Caco-2 (cell line): ENCODE data around the gene GAS7. TPM values are rescaled to one million over a fixed set of nuclear protein-coding genes. Genes with fewer than 3 reads are reported as not detected.

Experiments
- BruUV-seq: library from RNA; stranded (reverse); fragments of 400-500 nt; replicated peaks from 2 replicates; lab custom pipeline; 2021; lab: Mats Ljungman, UMichigan
- CTCF ChIA-PET: fragments of 300-600 bp; sonication (Branson Sonifier 250); formaldehyde crosslinking; loops from one replicate; lab custom pipeline; 2022; ENCODE audit warnings: antibody characterized with exemption; lab: Charles Lee
- POLR2A ChIA-PET: fragments of 300-600 bp; sonication (Branson Sonifier 250); formaldehyde crosslinking; loops from one replicate; lab custom pipeline; 2022; ENCODE audit warnings: antibody characterized with exemption; lab: Charles Lee
- DNase-seq, 2 experiments: peaks; one replicate each; pipeline versions ENCODE4 v3.0.0 to v3.0.0-alpha.2; 2020 to 2022
- H3K27me3 ChIP-seq: replicated peaks from 2 replicates; pipeline ENCODE4 v1.6.0; 2011; ENCODE audit warnings: low read length; ENCODE audit not compliant: control insufficient read depth, insufficient read depth
- H3K36me3 ChIP-seq: 2 replicates; pipeline ENCODE4 v1.5.1; 2011; ENCODE audit warnings: low read length; ENCODE audit not compliant: control insufficient read depth, insufficient read depth
- H3K4me1 ChIP-seq: fragments of 250-450 bp; sonication (Bioruptor Pico); 2 replicates; pipeline ENCODE4 v1.5.1; 2020; ENCODE audit warnings: mild to moderate bottlenecking
- H3K4me3 ChIP-seq: 2 replicates; pipeline ENCODE4 v1.5.1; 2011; ENCODE audit warnings: low read depth, mild to moderate bottlenecking, control low read depth, low read length
- H3K9me3 ChIP-seq: fragments of 250-450 bp; sonication (Bioruptor Pico); 2 replicates; pipeline ENCODE4 v1.5.1; 2020; ENCODE audit warnings: mild to moderate bottlenecking, moderate library complexity
- H3K27ac Mint-ChIP-seq: one replicate; pipeline ENCODE4 v1.8.0; 2022; ENCODE audit warnings: mixed read lengths; ENCODE audit not compliant: unreplicated experiment
- H3K27me3 Mint-ChIP-seq: one replicate; pipeline ENCODE4 v1.8.0; 2022; ENCODE audit warnings: mixed read lengths; ENCODE audit not compliant: insufficient read depth, unreplicated experiment
- H3K36me3 Mint-ChIP-seq: one replicate; pipeline ENCODE4 v1.8.0; 2022; ENCODE audit warnings: mild to moderate bottlenecking, mixed read lengths; ENCODE audit not compliant: insufficient read depth, unreplicated experiment
- H3K4me1 Mint-ChIP-seq: one replicate; pipeline ENCODE4 v1.8.0; 2022; ENCODE audit warnings: low read depth, mixed read lengths; ENCODE audit not compliant: unreplicated experiment
- H3K4me3 Mint-ChIP-seq: one replicate; pipeline ENCODE4 v1.8.0; 2022; ENCODE audit warnings: mild to moderate bottlenecking, moderate library complexity, mixed read lengths; ENCODE audit not compliant: unreplicated experiment
- H3K9me3 Mint-ChIP-seq: one replicate; pipeline ENCODE4 v1.8.0; 2022; ENCODE audit warnings: mixed read lengths; ENCODE audit not compliant: unreplicated experiment
- CTCF ChIP-seq, 2 experiments: fragments of 200-600 bp in 1 of 2; IDR thresholded peaks; 1 replicate in 1 of 2; 2 replicates in 1 of 2; pipeline versions ENCODE4 v1.5.1 to v1.8.0; 2011 to 2022; ENCODE audit warnings: antibody characterized with exemption in 1 of 2, control low read depth in 1 of 2, inconsistent platforms in 1 of 2, low read depth in 1 of 2, low read length in 1 of 2, mild to moderate bottlenecking in 1 of 2, moderate library complexity in 1 of 2; ENCODE audit not compliant: insufficient read depth in 1 of 2, severe bottlenecking in 1 of 2, unreplicated experiment in 1 of 2
- intact Hi-C: fragments of 100-400 bp; cut with micrococcal nuclease; formaldehyde crosslinking; loops from one replicate; pipeline ENCODE4 v1.10.0; 2022; ENCODE audit not compliant: unreplicated experiment
- total RNA-seq: library from RNA; stranded (reverse); gene quantifications from 2 replicates; pipeline ENCODE4 v1.2.3, GENCODE V29; 2022

Gene GAS7
- total RNA-seq, 1 experiment from 2014 or later = 0.34 TPM

DNA sequence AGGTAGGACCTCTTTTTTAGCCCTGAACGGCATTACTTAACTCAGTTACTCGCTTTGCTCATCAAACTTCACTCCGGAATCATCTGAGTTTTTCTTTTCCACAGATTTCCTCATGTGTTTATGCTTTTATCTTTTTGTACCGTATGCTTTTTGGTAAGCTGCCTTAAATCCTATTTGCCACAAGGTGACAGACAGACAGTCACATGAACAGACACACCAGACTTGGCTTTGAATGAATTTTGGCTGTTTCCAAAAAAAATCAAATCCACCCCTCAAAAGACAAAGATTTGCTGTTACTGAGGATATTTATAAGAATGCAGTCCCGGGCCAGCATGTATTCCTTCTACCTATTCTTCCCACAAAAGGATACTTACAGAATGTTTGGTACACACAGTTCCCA, 10.9 kb downstream of the GAS7 start:
- Mint-ChIP-seq H3K27me3 (no peaks in the 10 kb centered on the region), H3K9me3 (no peaks in the 10 kb centered on the region), H3K4me3 (no peak overlapping the region), H3K36me3 (no peaks in the 10 kb centered on the region), H3K4me1 (no peaks in the 10 kb centered on the region), H3K27ac (no peak overlapping the region)
- intact Hi-C loops = no loop called here
- Histone ChIP-seq H3K4me1 (no peaks in the 10 kb centered on the region), H3K4me3 (no peak overlapping the region), H3K27me3 (no peaks in the 10 kb centered on the region), H3K9me3 (no peaks in the 10 kb centered on the region), H3K36me3 (no peaks in the 10 kb centered on the region)
- POLR2A ChIA-PET = no interaction called here
- TF ChIP-seq CTCF (IDR thresholded peaks at IDR 0.05; ENCODE audit: insufficient read depth in 1 of 2, low read depth in 1 of 2, low read length in 1 of 2, severe bottlenecking in 1 of 2, unreplicated experiment in 1 of 2) = no peak
- CTCF ChIA-PET = no interaction called here
- BruUV-seq = no TSS peak
- DNase-seq = no peak

GRCh38 chr17:10186771-10187410, 11.5 kb downstream of the GAS7 start:
- no peaks in the 10 kb centered on the region for H3K9me3 ChIP-seq
- no peaks in the 10 kb centered on the region for H3K4me1 ChIP-seq
- ChIA-PET CTCF (no interaction called here), POLR2A (no interaction called here)
- no peak for DNase-seq
- BruUV-seq = no TSS peak
- H3K4me1 Mint-ChIP-seq = no peaks in the 10 kb centered on the region
- TF ChIP-seq CTCF (IDR thresholded peaks at IDR 0.05; ENCODE audit: insufficient read depth in 1 of 2, low read depth in 1 of 2, low read length in 1 of 2, severe bottlenecking in 1 of 2, unreplicated experiment in 1 of 2) = no peak
- no peak overlapping the region for H3K27ac Mint-ChIP-seq
- H3K36me3 Mint-ChIP-seq = no peaks in the 10 kb centered on the region
- no peaks in the 10 kb centered on the region for H3K27me3 Mint-ChIP-seq
- intact Hi-C loops = no loop called here
- no peaks in the 10 kb centered on the region for H3K36me3 ChIP-seq
- no peak overlapping the region for H3K4me3 Mint-ChIP-seq
- H3K9me3 Mint-ChIP-seq = no peaks in the 10 kb centered on the region
- no peak overlapping the region for H3K4me3 ChIP-seq
- H3K27me3 ChIP-seq = no peaks in the 10 kb centered on the region

DNA sequence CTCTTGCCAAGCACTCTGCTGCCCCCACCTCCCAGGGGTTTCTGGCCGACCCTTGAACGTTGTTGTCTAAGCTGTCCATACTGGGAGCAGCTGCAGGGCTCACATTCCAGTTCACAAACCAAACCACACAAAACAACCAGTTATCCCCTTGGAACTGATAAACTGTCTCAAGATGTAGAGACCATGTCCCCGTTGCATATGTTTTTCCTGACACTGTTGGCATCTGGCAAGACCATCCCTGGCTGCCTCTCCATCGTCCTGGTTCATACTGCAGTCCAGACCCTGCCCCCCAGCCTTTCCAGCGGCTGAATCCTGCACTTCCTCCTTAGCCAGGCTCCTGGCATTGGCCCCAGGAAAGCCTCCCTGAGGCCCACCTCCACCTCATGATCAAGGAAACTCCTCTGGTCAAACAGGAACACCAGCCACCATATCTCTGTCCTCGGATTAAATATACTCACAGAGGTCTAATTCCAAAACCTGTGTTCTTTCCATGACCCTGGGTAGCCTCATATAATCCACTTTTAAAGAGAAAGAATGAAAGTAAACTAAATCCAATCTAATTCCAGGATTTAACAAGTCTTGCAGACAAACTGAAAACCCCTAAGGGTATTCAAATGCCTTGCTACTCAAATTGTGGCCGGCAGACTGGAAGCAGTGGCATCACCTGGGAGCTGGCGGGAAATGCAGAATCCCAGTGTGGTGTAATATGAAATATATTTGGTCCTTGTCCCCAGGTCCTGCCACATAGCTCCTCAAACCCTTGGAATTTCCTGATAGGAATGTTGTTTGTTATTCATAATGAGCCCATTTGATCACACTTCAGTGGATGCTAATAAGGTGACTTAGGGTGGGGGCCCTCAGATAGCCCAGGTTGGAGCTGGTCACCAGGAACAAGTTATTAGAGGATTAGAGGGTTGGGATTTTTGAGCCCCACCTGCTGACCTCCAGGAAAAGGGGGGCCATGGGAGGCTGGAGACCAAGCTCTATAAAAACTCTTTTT, 14.2 kb downstream of the GAS7 start:
- Mint-ChIP-seq H3K27me3 (no peaks in the 10 kb centered on the region), H3K9me3 (no peaks in the 10 kb centered on the region), H3K36me3 (no peaks in the 10 kb centered on the region), H3K4me3 (no peak overlapping the region), H3K27ac (no peak overlapping the region), H3K4me1 (no peaks in the 10 kb centered on the region)
- H3K9me3 ChIP-seq = no peaks in the 10 kb centered on the region
- no peaks in the 10 kb centered on the region for H3K27me3 ChIP-seq
- no peak for TF ChIP-seq CTCF (IDR thresholded peaks at IDR 0.05; ENCODE audit: insufficient read depth in 1 of 2, low read depth in 1 of 2, low read length in 1 of 2, severe bottlenecking in 1 of 2, unreplicated experiment in 1 of 2)
- ChIA-PET CTCF (no interaction called here), POLR2A (no interaction called here)
- H3K4me3 ChIP-seq = no peak overlapping the region
- no peak for DNase-seq
- H3K4me1 ChIP-seq = no peaks in the 10 kb centered on the region
- BruUV-seq = no TSS peak
- no peaks in the 10 kb centered on the region for H3K36me3 ChIP-seq
- intact Hi-C loops = no loop called here
